HG03469 (cell line): ENCODE measurements around the gene EGLN3.
"Not testable (repeated sequence)": the region's sequence is repeated elsewhere in the genome, so short reads cannot be mapped to it uniquely, and the experiment has no call there.

Experiments
- ATAC-seq: cut with Tn5 transposase; IDR thresholded peaks from one replicate; pipeline ENCODE4 v1.9.1; 2021; ENCODE audit warnings: mild to moderate bottlenecking, moderate library complexity, moderate number of reproducible peaks; ENCODE audit not compliant: unreplicated experiment

The EGLN3 gene

DNA sequence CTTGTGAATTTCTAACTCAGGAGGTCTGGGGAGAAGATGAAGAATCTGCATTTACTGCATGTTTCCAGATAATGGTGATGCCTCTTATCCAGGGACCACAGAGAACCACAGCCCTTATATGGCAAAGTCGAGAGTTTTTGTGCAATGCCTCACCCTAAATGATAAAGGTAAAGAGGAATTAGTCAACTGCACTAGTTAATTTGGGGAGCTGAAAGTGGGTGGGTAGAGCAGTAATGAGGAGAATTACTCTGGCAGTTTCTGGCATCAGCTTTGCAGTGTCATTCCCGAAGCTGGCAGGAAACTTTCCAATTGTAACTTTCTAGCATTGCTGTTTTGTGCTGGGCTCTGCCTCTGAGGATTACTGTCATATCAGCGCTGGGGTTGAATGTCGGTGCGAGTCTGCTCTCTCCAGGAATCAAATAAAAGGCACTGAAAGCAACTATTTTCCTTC lies 10.3 kb downstream of the EGLN3 start:
- ATAC-seq: no peak

DNA sequence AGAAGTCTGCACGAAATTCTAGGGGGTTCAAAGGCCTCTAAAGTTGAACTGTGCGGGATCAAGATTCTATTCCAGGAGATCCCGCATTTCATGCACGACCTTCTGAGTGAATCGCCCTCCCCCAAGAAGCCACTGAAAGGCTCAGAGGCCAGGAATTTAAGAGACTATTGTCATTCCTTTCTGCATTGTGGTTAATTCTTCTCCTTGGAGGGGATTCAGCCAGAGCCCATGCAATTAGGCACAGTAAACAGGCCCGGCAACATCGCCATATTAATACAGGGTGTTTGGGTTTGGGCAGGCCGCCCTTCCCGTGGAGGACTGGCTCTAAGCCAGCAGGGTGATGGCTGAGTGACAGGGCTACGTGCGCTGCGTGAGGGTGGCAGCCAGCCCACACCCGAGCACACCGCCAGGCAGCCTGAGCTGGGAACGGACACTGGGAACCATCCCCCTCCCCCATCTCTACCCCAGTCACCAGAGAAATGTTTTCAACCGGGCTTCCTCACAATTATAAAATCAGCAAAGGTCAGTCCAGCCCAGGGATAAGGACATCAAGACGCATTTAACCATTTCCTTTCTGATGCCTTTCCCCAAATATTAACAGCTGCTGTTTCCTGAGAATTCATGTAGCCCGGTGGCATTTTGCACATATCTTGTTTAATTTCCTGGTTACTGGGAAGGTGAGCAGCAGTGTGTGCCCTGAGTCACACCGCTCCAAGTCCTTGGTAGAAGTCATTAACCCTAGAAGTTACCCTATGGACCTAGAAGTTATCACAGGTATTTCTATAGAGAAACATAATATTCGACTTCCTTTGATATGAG lies 12.5 kb downstream of the EGLN3 start:
- no peak for ATAC-seq

DNA sequence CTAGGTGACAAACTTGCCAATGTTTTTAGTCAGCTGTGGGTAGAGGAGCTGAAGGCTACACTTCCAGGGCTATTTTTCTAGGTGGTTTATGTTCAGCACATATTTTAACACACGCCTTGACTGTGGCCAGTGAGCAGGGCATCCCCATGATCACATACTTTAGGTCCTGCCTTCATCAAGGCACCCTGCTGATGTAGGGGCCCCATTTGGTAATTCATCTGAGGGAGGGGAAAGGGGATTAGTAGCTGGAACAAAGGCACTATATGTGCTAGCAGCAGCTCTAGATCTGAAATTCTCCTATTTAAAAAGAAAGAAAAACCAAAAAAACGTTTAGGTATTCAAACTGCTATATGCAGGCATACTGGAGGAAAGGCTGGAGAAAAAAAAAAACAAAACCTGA lies 14.5 kb downstream of the EGLN3 start:
- no peak for ATAC-seq

DNA sequence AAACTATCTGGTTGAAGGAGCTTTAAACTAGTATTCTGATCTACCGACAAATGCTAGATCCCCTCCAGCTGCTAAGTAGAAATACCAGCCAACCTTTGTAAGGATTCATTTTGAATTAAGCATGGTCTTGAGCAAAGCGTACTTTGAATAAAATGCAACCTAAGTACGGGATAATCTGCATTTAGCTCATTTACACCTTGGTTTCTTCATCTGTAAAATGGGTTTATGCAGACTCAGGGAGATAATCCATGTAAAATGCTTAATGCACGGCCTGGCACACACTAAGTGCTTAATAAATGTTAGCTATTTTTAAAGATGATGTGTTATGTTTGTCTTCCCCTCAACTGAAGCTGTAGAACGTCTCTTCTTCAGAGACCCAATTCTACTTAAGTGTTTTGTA lies 15.9 kb downstream of the EGLN3 start:
- no peak for ATAC-seq

DNA sequence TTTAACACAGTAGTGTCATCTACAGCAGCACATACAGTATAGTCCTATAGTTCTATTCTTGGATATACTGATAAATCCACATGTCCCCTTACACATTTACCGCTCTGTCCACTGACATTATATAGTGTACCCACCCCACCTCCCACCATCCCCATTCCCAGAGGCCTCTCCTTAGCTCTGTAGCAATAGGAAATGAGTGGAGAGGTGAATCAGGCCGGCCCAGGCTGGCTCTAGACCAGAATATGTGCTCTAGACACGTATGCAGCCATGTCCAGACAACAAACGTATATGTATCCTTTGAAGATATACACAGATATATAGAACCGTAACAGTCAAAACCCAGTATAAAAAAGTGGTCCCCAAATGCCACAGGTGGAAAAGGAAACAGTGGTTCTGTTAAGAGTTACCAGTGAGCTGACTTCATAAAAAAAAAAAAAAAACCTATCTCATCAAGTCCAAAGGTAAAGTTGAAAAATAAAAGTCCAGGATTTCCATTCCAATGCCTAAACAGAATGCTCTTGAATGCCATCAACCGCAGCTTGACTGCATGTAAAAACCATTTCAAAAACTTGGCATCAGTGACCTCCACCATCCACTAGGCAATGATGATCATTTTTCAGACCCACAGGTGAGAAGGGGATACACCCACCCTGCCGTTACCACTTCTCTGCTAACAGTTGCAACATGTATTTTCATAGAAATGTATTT lies 16.7 kb downstream of the EGLN3 start:
- ATAC-seq: no peak

DNA sequence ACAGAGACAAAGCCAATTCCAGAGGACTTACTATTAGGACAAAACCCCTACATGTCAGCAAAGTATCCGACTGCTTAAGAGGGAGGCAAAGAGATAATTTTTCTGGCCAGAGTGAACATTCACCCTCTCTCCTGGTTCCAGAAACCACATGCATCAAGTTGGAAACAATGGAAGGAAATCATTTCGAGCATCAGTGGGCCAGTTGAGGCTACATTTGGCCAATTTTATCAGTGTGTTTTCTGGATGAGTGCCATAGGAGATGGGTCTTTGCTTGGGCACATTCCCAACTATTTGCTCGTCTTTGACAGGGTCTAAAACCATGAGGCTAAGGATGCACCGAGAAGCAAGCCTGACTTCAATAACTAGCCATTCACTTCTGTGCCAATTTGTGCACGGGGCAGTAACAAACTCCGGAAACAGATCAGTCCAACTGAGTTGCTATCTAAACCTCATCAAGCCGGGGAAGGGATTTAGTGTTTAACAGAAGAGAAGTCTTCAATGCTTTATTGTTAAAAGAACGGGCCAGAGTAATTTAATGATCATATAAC lies 17.4 kb downstream of the EGLN3 start:
- ATAC-seq: no peak

DNA sequence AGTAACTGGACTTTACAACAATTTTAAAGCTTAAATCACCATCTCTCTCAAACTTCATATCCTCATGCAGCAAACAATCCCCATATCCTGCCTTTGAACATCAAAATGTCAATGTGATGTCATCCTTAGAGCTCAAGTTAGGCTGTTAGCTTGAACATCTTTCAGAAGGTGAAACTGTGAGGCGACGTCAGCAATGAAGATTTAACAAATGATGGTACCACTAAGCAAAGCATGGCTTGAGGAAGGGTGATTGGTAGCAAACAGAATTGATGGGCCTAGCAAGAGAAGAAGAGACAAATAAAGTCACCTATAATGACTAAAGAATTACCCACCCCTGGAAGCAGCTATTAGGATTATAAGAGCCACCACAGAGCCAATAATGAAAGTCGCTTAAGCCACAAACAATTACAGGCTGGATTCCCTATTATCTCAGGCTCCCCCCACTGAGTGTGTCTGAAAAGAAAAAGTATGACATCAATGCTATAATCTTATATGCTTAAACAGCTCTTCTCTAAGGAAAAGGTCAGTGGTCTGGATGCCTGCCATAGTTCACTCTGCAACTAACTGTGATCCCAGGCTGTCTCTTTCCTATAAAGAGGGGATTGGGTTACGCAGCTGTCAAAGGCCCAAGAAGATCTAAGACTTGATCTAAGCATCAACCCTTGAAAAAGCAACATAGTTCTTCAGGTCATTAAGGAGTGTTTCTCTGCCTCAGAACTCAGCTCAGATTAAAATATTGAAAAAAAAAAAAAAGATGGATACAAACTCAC lies 18.1 kb downstream of the EGLN3 start:
- ATAC-seq: no peak

DNA sequence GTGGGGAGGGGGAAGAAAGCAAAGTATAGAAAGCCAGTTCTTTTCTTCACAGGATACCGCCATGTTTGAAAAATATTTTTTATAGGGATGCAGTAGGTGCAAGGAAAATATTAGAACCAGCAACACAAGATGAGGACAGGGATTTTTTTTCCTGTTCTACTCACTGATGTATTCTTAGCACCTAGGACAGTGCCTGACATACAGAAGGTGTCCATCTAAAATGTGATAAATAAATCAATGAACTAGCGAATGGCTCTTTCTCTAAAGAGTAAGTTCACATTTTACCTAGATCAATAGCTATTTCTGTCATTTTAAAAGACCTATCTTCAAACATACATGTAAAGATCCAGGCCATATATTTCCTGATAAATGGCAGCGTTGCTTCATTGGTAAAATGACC lies 18.8 kb downstream of the EGLN3 start:
- no peak for ATAC-seq

DNA sequence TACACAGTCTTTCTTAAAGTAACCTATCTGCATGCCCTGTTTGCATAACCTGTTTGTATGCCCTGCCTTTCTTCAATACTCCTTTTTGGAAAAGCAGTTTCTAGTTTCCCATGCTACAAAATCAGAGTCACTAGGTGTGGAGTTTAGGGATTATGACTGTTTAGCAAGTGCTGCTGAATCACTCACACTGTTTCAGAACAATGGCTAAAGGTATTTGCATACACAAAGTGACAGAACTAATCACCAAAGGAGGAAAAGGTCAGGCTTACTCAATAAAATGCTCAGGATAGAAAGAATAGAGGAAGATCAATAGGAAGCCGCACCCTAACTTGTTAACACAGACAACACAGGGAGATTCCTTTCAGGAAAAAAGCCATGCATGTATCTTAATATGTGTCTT lies 19.4 kb downstream of the EGLN3 start:
- no peak for ATAC-seq

DNA sequence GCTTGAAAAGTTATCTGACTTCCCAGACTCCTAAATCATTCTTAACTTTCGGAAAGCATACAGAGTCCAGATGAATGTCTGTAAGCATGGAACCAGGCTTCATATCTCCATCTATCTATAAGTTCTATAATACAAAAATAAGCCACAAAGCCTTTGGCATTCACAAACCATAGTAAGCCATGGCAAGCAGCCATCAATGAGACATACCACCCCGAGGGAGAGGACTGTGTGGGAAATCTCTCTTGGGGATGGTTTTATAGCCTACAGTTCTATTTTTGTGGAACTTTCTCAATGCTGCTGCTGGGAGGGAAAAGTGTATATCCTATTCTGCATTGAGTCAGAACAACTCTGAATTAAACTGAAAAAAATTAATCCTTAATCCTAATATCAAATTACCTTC lies 20.4 kb downstream of the EGLN3 start:
- no peak for ATAC-seq

DNA sequence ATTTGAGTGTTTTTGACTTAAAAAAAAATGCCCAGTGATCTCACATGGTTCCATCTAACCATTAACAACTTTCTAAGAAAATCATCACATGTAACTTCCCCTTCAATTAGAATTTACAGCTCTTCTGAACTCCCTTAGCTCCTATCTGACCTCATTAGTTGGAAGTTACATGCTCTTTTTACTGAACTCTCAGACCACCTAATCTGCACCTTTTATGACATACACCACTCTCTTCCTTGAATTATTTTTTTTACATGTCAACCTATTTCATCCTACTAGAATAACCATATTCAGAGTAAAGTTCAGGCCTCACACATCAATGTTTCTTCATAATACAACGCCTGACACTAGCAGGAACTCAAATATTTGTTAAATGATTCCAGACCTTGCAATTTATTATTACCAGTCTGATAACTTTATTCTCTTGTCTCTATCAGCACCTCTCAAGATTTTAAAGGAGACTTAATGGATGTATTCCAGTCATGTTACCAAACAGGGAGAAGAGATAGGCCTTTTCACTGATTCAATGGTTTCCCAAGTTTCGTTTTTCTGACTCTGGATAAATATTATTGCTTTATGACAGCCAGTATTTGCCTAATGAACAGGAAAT lies 21.0 kb downstream of the EGLN3 start:
- no peak for ATAC-seq

DNA sequence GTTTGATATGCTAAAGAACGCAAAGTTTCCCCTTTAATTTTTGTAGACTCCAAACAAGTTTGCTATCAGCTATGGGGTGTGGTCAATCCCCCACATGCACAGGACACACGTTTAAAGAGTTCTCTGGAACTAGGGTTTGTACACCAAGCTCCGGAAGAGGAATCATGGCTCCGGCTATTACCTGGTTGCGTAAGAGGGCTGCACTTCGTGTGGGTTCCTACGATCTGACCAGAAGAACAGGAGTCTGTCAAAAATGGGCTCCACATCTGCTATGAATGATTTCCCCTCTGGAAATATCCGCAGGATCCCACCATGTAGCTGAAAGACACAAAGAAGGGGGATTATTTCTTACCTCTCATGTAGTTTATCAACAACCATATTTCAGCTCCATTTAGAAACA lies 22.0 kb downstream of the EGLN3 start:
- no peak for ATAC-seq

DNA sequence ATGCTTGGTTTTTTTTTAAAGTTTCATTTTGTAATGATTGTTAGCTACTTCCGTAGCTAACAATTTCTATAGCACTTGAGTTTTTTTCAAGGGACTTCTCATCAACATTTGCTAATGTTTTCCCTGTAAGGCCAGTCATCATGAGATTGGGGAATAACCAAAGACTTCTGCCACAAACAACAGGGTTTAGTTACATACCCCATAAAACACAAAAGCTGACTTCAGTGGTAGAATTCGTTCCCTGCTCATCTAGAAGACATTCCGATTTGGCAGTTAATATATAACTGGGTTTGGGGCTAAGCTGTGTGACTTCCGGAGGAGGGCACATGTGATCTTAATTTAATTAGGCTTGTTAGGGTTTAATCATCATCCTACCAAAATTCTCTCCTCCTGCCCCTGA lies 22.9 kb downstream of the EGLN3 start:
- no peak for ATAC-seq

DNA sequence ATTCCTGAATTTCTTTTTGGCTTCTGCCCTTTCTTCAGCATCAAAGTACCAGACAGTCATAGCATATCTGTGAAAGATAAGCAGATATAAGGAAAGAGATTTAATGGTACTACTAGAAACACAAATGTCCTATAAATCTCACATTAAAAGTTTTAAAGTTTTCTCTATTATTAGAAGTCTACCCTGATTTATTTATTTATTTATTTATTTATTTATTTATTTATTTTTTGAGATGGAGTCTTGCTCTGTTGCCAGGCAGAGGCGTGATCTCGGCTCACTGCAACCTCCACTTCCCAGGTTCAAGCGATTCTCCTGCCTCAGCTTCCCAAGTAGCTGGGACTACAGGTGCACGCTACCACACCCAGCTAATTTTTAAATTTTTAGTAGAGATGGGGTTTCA lies 23.9 kb downstream of the EGLN3 start:
- not testable (repeated sequence) for ATAC-seq

DNA sequence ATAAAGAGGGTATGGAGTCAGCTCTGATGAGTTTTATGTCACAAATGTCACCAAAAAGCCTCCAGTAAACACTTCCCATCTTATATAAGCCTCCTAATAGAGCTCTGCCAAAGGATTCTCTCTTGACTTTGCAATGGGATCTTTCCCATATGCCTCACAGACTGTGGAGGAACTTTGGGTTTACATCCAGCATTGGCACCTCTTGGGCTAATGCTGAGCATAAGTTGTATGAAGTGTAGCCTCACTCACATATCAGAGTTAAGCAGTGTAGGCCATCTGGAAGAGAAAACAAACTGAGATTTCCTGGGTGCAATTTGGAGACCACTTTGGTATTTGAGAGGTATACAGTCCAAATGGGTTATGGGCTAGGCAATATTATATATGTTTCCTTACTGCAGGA lies 24.9 kb downstream of the EGLN3 start:
- no peak for ATAC-seq

DNA sequence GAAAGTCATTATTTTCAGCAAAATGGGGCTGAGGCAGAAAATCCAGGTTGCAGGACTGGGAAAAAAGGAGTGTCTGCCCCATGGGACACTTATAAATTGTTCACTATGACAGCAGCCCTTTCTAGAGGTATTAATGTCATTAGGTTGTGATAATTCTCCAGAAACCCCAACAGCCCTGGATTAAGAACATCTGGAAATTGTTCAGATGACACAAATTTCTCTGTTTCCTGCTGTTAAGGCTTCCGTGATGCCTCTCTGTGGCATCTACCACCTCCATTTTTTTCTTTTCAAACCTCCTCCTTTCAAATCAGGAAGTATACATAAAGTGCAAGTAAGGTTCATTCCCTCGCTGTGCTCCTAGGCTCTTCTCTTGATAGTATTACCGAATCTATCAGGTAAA lies 25.6 kb downstream of the EGLN3 start:
- ATAC-seq: no peak

DNA sequence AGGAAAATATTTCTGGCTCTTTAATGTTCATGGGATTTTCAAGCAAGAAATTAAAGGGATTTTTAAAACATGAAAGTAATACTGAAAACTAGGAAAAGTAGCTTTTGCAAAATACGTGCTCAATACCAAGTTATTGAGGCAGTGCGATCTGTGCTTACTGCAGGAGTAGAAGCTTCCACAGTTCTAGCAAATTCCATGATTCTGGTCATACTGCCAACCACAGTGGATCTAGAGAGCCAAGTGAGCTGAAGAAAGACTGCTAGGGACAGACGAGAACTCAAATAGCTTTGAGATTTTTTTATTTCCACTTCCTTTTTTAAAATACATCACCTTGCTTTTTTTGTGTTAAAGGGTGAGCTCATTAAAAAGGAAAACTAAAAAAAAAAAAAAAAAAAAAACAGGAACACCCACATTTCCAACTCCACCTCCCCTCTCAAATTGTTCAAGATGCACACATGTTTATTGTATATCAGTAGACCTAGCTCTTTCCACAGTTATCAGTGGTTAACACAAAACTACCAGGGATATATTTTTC lies 26.2 kb downstream of the EGLN3 start:
- ATAC-seq: no peak

DNA sequence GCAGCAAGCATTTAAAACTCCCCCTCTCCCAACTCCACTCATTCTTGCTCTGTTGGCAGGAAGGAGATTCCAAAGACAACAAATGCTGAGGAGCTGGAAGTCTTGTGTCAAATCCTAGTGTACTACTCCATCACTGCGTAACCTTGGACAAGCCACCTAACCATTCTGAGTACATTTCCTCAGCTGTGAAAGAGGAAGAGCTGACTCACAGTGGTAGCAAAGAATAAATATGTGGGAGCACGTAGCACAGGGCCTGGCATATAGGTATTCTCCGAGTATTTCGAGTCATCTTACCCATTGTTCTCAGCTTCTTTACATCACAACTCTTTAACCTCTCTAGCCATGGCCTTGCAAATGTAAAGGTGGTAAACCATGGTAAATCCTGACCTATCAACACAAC lies 28.7 kb downstream of the EGLN3 start:
- ATAC-seq: no peak

DNA sequence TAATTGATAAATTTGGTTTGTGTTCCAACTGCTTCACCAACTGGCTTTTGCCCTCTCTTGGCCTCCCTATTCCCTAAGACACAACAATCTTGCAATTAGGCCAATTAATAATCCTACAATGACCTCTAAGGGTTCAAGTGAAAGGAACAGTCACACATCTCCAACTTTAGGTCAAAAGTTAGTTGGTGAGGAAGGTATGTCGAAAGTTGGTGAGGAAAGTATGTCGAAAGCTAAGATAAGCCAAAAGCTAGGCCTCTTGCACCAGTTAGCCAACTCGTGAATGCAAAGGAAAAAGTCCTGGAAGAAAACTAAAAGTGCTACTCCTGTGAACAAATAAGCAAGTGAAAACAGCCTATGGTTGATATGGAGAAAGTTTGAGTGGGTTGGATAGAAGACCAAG lies 32.6 kb downstream of the EGLN3 start:
- no peak for ATAC-seq

DNA sequence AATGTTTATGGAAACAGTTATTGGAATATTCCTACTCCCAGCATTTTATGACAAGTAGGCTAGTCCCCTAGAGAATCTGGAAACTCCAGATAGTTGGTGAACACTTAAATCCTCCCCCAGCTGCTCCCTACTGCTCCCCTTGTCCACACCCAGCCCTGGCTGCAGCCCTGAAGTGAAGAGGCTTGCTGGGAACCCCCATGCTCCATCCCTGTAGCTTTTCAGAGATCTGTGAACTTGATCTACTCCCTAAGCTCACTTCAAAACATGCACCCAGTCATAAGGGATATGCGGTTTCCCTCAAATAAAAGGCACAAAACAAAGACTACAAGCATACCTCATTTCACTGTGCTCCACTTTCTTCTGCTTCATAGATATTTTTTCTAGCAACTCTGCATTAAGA lies 33.2 kb downstream of the EGLN3 start:
- no peak for ATAC-seq
